Measurements from ENCODE around the gene CARHSP1.
"Not testable (repeated sequence)": the region's sequence is repeated elsewhere in the genome, so short reads cannot be mapped to it uniquely, and the experiment has no call there.

CARHSP1 gene

GRCh38 chr16:8819411-8820034 is 49.3 kb downstream of the CARHSP1 start:
- DNase-seq: no peak

DNA sequence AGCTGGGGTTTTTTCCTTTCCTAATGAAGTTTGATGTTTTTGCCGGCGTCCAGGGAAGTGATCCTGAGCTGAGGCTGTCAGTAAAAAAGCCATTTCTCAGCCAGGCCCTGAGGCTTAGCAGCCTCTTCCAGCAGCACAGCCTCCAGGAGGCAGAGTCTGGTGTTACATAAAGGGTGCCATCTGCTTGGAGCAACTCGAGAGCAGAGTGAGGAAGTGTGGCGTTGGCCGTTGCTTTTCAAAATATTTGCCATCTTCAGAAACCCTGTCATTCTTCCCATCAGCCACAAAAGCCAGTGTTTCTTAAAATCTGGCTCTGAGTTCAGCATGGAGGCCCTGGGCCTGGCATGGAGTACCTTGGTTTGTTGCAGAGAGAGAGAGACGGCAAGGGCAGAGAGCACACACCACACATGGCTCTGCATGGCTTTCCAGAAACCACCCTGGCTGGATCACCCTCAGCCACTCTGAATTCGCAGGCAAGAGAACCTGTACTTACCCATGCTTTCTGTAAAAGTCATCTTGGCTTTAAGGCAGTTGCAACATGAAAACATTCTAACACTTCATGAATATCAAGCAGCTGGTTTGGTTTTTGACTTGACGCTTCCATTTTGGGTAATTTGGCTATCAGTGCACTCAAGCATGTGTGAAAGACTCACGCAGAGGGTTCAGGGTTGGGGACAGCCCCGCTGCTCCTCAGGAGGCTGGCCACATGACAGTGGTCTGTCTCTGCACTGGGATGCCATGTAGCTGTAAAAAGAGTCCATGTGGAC is 50.1 kb downstream of the CARHSP1 start:
- DNase-seq: no peak

DNA sequence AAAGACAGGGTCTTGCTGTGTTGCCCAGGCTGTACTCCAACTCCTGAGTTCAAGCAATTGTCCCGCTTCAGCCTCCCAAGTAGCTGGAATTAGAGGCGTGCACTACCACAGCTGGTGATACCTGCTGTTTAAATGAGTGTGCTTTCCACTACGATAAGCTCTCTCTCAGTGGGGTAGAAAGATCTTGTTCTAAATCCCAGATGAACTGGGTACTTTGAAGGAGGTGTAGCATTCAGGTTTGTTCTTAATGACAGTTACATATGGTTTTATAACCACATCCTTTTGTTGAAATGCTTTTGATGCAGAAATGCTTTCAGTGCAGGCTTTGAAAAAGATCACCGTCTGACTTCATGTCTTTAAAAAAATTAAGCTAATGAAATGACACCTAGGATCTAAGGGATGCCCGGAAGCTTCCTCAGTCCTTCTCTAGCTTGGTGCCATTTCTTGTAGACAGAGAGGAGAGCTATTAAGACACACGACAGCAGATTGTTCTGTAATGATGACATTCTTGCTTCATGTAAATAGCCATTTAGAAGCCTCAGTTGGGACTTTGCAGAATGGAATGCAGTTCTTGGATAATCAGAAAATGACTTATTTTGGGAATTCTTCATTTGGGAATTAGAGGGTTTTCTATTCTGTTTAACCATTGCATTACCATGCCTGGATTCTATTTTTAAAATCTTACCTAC is 51.7 kb downstream of the CARHSP1 start:
- DNase-seq: no peak

GRCh38 chr16:8814095-8814806 is 54.6 kb downstream of the CARHSP1 start:
- DNase-seq: no peak

DNA sequence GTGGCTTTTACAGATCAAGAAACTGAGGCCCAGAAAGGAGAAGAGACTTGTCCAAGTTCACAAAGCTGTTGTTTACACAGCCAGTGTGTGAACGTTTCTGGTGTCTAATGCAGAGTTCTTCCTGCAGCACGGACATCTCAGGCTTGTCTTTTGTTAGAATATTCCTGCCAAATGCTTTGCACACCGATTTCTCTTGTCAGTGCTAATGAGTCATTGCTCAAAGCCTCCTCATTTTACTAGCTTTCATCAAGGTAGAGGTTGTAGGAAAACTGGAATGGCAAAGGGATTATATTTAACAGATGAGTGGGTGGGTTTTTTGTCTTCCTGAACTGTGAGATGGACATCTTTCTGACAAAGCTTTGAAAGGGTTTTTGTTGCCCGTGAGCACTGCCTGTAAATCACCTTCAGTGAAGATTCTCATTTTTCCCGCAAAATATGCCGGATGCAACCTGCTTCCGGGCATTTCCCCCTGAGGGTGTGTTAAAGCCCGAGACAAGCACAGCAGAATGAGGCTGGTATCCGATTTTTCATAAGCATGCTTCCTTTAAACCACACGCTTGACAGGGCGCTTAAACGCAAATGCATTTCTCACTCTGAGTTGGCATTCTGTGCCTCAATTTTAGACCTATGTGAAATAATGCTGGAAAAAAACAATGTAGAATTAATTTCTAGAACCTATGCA is 56.5 kb downstream of the CARHSP1 start:
- no peak for DNase-seq

- DNase-seq: no peak
Observed at GRCh38 chr16:8808613-8809353, 60.0 kb downstream of the CARHSP1 start.

- no peak for DNase-seq
Observed at GRCh38 chr16:8808009-8808408, 60.8 kb downstream of the CARHSP1 start.

DNA sequence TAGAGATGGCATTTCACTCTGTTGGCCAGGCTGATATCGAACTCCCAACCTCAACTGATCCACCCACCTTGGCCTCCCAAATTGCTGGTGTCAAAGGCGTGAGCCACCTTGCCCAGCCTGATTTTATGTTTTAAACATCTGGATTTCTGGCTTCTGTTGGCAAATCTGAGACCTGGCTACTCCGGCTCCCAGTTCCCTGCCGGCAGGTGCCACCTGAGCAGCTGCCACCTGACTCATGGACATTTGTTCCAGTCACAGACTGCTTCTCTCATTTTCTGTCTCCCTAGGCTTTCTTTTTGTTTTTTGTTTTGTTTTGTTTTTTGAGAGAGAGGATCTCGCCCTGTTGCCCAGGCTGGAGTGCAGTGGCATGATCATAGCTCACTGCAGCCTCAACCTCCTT is 61.6 kb downstream of the CARHSP1 start:
- DNase-seq: no peak

DNA sequence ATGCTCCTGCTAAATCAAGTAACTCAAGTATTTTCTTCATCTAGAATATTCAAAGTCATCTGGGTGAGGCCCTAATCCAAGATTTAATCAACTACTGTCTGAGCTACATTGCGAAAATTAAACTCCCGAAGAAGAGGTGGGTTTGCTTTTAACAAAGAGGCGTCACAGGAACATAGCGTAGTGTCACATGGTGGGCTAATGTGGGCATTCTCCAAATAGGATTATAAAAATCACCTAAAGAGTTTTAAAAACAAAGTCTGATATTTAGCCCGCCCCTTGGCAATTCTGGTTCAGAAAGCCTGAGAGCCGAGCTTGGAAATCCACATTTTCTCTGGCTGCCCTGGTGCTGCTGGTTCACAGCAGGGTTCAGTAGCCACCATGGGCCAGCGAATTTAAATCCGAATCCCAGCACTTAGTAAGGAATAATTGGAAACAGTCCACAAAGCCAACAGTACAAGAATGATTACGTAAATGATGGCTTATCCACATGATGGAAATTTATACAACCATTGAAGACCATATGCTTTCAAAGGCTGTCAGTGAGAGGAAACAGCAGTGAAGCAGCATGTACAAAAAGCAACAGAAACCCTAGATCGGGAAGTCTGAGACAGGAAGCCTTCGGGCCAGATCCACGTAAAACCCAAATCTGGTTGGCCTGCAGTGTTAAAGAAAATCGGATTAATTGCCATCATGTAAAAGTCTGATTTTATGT is 62.4 kb downstream of the CARHSP1 start:
- DNase-seq: no peak

DNA sequence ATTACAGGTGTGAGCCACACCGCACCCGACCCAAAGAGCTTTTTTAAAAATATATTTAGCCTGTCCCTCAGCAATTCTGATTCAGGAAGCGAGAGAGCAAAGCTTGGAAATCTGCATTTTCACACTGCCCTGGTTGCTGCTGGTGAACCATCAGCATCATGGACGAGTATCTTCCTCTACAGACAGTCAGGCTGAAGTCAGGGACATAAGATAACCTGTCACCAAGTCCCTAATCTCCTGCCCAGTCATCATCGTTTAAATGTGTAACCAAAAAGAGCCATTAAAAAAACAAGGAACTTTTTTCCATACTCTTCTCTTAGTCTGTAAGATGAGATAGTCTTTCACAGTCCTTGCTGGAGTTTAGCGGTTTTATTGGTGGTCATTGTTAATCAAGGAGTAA is 64.5 kb downstream of the CARHSP1 start:
- DNase-seq: no peak

- DNase-seq: not testable (repeated sequence)
Observed at GRCh38 chr16:8803733-8804132, 65.1 kb downstream of the CARHSP1 start.
